K562 (cell line): Measurements from ENCODE around the gene ATXN8OS. TPM values are rescaled to one million over a fixed set of nuclear protein-coding genes. Genes with fewer than 3 reads are reported as not detected.

Experiments used
- ATAC-seq: fragments of 200-7000 bp; cut with Tn5 transposase; 3 replicates; pipeline ENCODE4 v1.9.1; 2020; ENCODE audit warnings: moderate library complexity
- BruUV-seq: library from RNA; stranded (reverse); fragments of 400-500 nt; replicated peaks from 2 replicates; lab custom pipeline; 2021; lab: Mats Ljungman, UMichigan
- CTCF ChIA-PET: fragments of 300-600 bp; formaldehyde crosslinking; extraction: SDS; loops from one replicate; lab custom pipeline; 2021; ENCODE audit warnings: low intra/inter-chr PET ratio; lab: Yijun Ruan, JAX
- POLR2A ChIA-PET: fragments of 300-600, 350-650 bp; sonication (Branson Sonifier 250); formaldehyde crosslinking; extraction: SDS; loops from one replicate; lab custom pipeline; 2021; ENCODE audit warnings: antibody characterized with exemption, inconsistent platforms; lab: Yijun Ruan, JAX
- DNase-seq, 4 experiments: peaks; one replicate each; pipeline versions ENCODE4 v3.0.0 to v3.0.0-alpha.2; 2011 to 2018; ENCODE audit warnings: low spot score in 3 of 4, mixed read lengths in 3 of 4; ENCODE audit errors: extremely low read depth in 1 of 4
- FAIRE-seq: peaks from 2 replicates; lab custom pipeline; 2011; peaks lifted over from hg19 to GRCh38; lab: Jason Lieb, UNC
- H2AFZ ChIP-seq: 2 replicates; pipeline ENCODE4 v1.6.0; 2011; ENCODE audit warnings: low read depth, low read length, control low read depth, inconsistent platforms
- H3K27ac ChIP-seq: fragments of 200-600 bp; 3 replicates; pipeline ENCODE4 v1.8.0; 2011; ENCODE audit warnings: low read depth, mild to moderate bottlenecking, control low read depth, inconsistent platforms, low read length, moderate library complexity, mixed read lengths; ENCODE audit errors: extremely low read depth
- H3K27me3 ChIP-seq, 2 experiments: fragments of 300-600 bp in 1 of 2; 2 replicates in 1 of 2; 3 replicates in 1 of 2; pipeline versions ENCODE4 v1.6.0 to v1.8.0; 2011; ENCODE audit warnings: inconsistent platforms in 2 of 2, low read length in 2 of 2, mild to moderate bottlenecking in 1 of 2, mixed read lengths in 1 of 2, moderate library complexity in 1 of 2; ENCODE audit not compliant: control insufficient read depth in 2 of 2, insufficient read depth in 2 of 2
- H3K36me3 ChIP-seq: fragments of 300-600 bp; 3 replicates; pipeline ENCODE4 v1.8.0; 2011; ENCODE audit warnings: mild to moderate bottlenecking, low read length, inconsistent platforms; ENCODE audit not compliant: control insufficient read depth, insufficient read depth
- H3K4me1 ChIP-seq, 2 experiments: fragments of 200-600 bp in 1 of 2; replicated peaks in 1 of 2; 2 replicates in 1 of 2; 3 replicates in 1 of 2; pipeline versions ENCODE4 v1.5.1 to v1.8.0; 2011; ENCODE audit warnings: inconsistent platforms in 2 of 2, low read length in 2 of 2, mild to moderate bottlenecking in 1 of 2, mixed read lengths in 1 of 2, moderate library complexity in 1 of 2; ENCODE audit not compliant: control insufficient read depth in 2 of 2, insufficient read depth in 2 of 2
- H3K4me2 ChIP-seq: 2 replicates; pipeline ENCODE4 v1.6.1; 2011; ENCODE audit warnings: low read length, control low read depth, inconsistent platforms, mixed read lengths; ENCODE audit not compliant: insufficient read depth
- H3K4me3 ChIP-seq: fragments of 200-600 bp; sonication (generic), shearing (Covaris generic); 2 replicates; pipeline ENCODE4 v1.5.1; 2016; ENCODE audit warnings: control low read depth, inconsistent platforms
- H3K79me2 ChIP-seq: fragments of 200-600 bp; 3 replicates; pipeline ENCODE4 v1.8.0; 2011; ENCODE audit warnings: low read length, inconsistent platforms; ENCODE audit not compliant: control insufficient read depth, insufficient read depth
- H3K9ac ChIP-seq, 2 experiments: 2 replicates each; pipeline versions ENCODE4 v1.6.0 to v1.6.1; 2011; ENCODE audit warnings: low read depth in 2 of 2, low read length in 2 of 2, control low read depth in 1 of 2, inconsistent platforms in 1 of 2, mild to moderate bottlenecking in 1 of 2, mixed read lengths in 1 of 2; ENCODE audit not compliant: insufficient read depth in 1 of 2
- H3K9me1 ChIP-seq: one replicate; pipeline ENCODE4 v1.6.0; 2011; ENCODE audit warnings: inconsistent platforms, mild to moderate bottlenecking, low read length, moderate library complexity; ENCODE audit not compliant: control insufficient read depth, insufficient read depth
- H3K9me3 ChIP-seq: replicated peaks from 2 replicates; pipeline ENCODE4 v1.5.1; 2011; ENCODE audit warnings: low read depth, low read length, inconsistent platforms; ENCODE audit not compliant: control insufficient read depth, insufficient read depth
- H4K20me1 ChIP-seq: replicated peaks from 2 replicates; pipeline ENCODE4 v1.6.1; 2011; ENCODE audit warnings: low read length, inconsistent platforms, mixed read lengths; ENCODE audit not compliant: control insufficient read depth, insufficient read depth
- CBFA2T2 ChIP-seq: fragments of 450-650 bp; conservative IDR thresholded peaks from 2 replicates; pipeline ENCODE4 v1.6.1; 2017; ENCODE audit warnings: mild to moderate bottlenecking
- CEBPB ChIP-seq: fragments of 450-650 bp; IDR thresholded peaks from 2 replicates; pipeline ENCODE4 v1.6.1; 2016; ENCODE audit warnings: missing genetic modification characterization, missing compliant biosample characterization
- E2F3 ChIP-seq: fragments of 250-450 bp; sonication (Bioruptor Pico); IDR thresholded peaks from 2 replicates; pipeline ENCODE4 v1.4.0; 2020; ENCODE audit warnings: mild to moderate bottlenecking
- FOXK2 ChIP-seq, 2 experiments: fragments of 450-650 bp; IDR thresholded peaks in 1 of 2; conservative IDR thresholded peaks in 1 of 2; 2 replicates each; pipeline ENCODE4 v1.6.1; 2016; ENCODE audit warnings: low read depth in 2 of 2, mild to moderate bottlenecking in 1 of 2
- GATAD2B ChIP-seq: fragments of 450-650 bp; IDR thresholded peaks from 2 replicates; pipeline ENCODE4 v1.6.1; 2017; ENCODE audit warnings: mild to moderate bottlenecking, borderline replicate concordance
- HDGF ChIP-seq: fragments of 450-650 bp; IDR thresholded peaks from 2 replicates; pipeline ENCODE4 v1.6.1; 2016
- HEY1 ChIP-seq: fragments of 250-450 bp; sonication (Bioruptor Pico); IDR thresholded peaks from 2 replicates; pipeline ENCODE4 v1.5.0; 2020; ENCODE audit warnings: mild to moderate bottlenecking, moderate library complexity, borderline replicate concordance
- JUND ChIP-seq, 2 experiments: IDR thresholded peaks; 2 replicates in 1 of 2; 3 replicates in 1 of 2; pipeline ENCODE4 v1.6.1; 2011; ENCODE audit warnings: borderline replicate concordance in 2 of 2, low read depth in 2 of 2, low read length in 2 of 2, improper control_type of control experiment in 1 of 2, missing biosample characterization in 1 of 2, missing genetic modification characterization in 1 of 2, missing genetic modification reagents in 1 of 2
- MED1 ChIP-seq: sonication (generic); formaldehyde crosslinking; IDR thresholded peaks from 2 replicates; pipeline ENCODE4 v1.8.1; 2023; ENCODE audit warnings: missing genetic modification reagents, borderline replicate concordance
- NR2F6 ChIP-seq: fragments of 450-650 bp; formaldehyde crosslinking; IDR thresholded peaks from 2 replicates; pipeline ENCODE4 v1.4.0; 2020; ENCODE audit warnings: mild to moderate bottlenecking
- POLR2AphosphoS2 ChIP-seq: IDR thresholded peaks from 2 replicates; pipeline ENCODE4 v1.6.1; 2012; ENCODE audit warnings: low read length, improper control_type of control experiment
- PTBP1 ChIP-seq: fragments of 200-400 bp; formaldehyde crosslinking; IDR thresholded peaks from 2 replicates; pipeline ENCODE4 v1.6.1; 2017; ENCODE audit warnings: low read depth, low read length
- TSC22D4 ChIP-seq: fragments of 450-650 bp; IDR thresholded peaks from 2 replicates; pipeline ENCODE4 v1.6.1; 2016; ENCODE audit warnings: missing genetic modification characterization, missing biosample characterization, control low read depth
- ZC3H8 ChIP-seq: fragments of 450-650 bp; IDR thresholded peaks from 2 replicates; pipeline ENCODE4 v1.6.1; 2017
- ZNF175 ChIP-seq: fragments of 200-800 bp; sonication (Bioruptor generic); IDR thresholded peaks from 2 replicates; pipeline ENCODE4 v1.6.1; 2016; ENCODE audit warnings: low read depth, mild to moderate bottlenecking, missing genetic modification characterization, missing compliant biosample characterization
- in situ Hi-C: fragments of 300-500 bp; cut with MboI; formaldehyde crosslinking; loops from 4 replicates; pipeline ENCODE4 v1.15.0; 2018; ENCODE audit warnings: inconsistent platforms, mixed read lengths
- intact Hi-C: fragments of 100-400 bp; cut with micrococcal nuclease; formaldehyde crosslinking; loops from 2 replicates; pipeline ENCODE4 v1.14.2; 2022
- polyA plus RNA-seq, 8 experiments: library from polyadenylated mRNA; depleted of rRNA in 4 of 8; stranded (reverse) in 5 of 8; unstranded in 3 of 8; fragments of >200 nt; fragmentation: Nextera tagmentation in 2 of 8; fragmentation: Illumina TruSeq in 1 of 8; extraction: Ambion mirVana in 2 of 8; extraction: Trizol in 1 of 8; gene quantifications; 2 replicates each; pipeline versions ENCODE4 v1.2.1 to v1.2.3, GENCODE V29; 2011 to 2014; ENCODE audit warnings: inconsistent platforms in 1 of 8, missing spikeins in 1 of 8
- total RNA-seq, 7 experiments: library from RNA; depleted of rRNA in 6 of 7; stranded (reverse); fragments of >200 nt in 6 of 7; fragmentation: Illumina TruSeq in 2 of 7; extraction: Trizol in 2 of 7; gene quantifications; 2 replicates each; pipeline versions ENCODE4 v1.2.1 to v1.2.3, GENCODE V29; 2011 to 2021; ENCODE audit warnings: low replicate concordance in 1 of 7

ATXN8OS gene
- total and polyA plus RNA-seq, 9 of the 15 experiments (the other 6 are each of a cell fraction or from before 2014, with no cell fraction given): not detected

DNA sequence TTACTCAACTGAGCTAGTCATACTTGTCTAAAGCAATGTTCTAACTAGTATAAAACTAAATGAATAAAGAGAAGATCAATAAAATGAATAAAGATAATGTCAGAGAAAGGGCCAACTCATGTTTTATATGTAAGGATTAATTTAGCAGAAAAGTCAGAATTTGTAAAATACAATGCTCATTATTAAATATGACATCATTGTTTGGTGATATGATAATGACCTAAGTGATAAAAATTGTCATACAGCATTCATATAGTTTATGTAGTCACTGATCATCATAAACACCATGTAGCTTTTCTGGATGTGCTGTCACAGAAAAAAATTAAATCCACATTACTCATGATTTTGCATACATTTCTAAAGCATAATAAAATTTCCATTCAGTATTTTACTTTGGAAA lies 3.1 kb upstream of the ATXN8OS start:
- in situ Hi-C loops (no loop called here), intact Hi-C loops (no loop called here)
- Histone ChIP-seq H3K4me1 (no peaks in the 10 kb centered on the region), H3K9me1 (no peaks in the 10 kb centered on the region), H2AFZ (no peak overlapping the region), H3K27ac (no peak overlapping the region), H3K9me3 (no peaks in the 10 kb centered on the region), H3K27me3 (no peaks in the 10 kb centered on the region), H3K36me3 (no peaks in the 10 kb centered on the region), H3K9ac (no peak overlapping the region), H4K20me1 (no peaks in the 10 kb centered on the region), H3K4me2 (no peak overlapping the region), H3K4me3 (no peak overlapping the region), H3K79me2 (no peaks in the 10 kb centered on the region)
- DNase-seq: no peak
- no peak for ATAC-seq
- TF ChIP-seq CEBPB (tag) (no peak), NR2F6 (CRISPR knock-in tag) (no peak), E2F3 (CRISPR knock-in tag) (no peak), GATAD2B (no peak), MED1 (CRISPR knock-in tag) (no peak), ZNF175 (CRISPR knock-in tag) (no peak), HEY1 (CRISPR knock-in tag) (no peak), JUND (IDR thresholded peaks at IDR 0.05; ENCODE audit: borderline replicate concordance, low read depth, low read length) (no peak), JUND (tag; IDR thresholded peaks at IDR 0.05; ENCODE audit: borderline replicate concordance, low read depth, low read length) (no peak), TSC22D4 (tag) (no peak), CBFA2T2 (no peak), FOXK2 (conservative IDR thresholded peaks at IDR 0.05 in 1 of 2, IDR thresholded peaks at IDR 0.05 in 1 of 2; ENCODE audit: low read depth in 2 of 2) (no peak), PTBP1 (no peak), HDGF (no peak), POLR2AphosphoS2 (no peak), ZC3H8 (no peak)
- no peak for FAIRE-seq
- ChIA-PET POLR2A (no interaction called here), CTCF (no interaction called here)
- BruUV-seq: no TSS peak
